ENCODE measurements around the gene LSR.

GRCh38 chr19:35302446-35302845 lies 53.6 kb downstream of the LSR start:
- no peak for TF ChIP-seq CTCF (IDR thresholded peaks at IDR 0.05)
- TF ChIP-seq POLR2A (IDR thresholded peaks at IDR 0.05): no peak
